Measurements from ENCODE around the gene YRDC.
A peak's percentile ranks its signal among the peaks of the same experiment; 100 is the strongest.
"Not testable (repeated sequence)": the region's sequence is repeated elsewhere in the genome, so short reads cannot be mapped to it uniquely, and the experiment has no call there.

Gene YRDC

GRCh38 chr1:37821481-37821880 is 13.5 kb upstream of the YRDC start:
- no peak for DNase-seq (ENCODE audit: low spot score)

GRCh38 chr1:37817481-37817880 is 9.5 kb upstream of the YRDC start:
- DNase-seq (ENCODE audit: low spot score), result no peak

GRCh38 chr1:37814252-37814651 is 6.2 kb upstream of the YRDC start:
- DNase-seq (ENCODE audit: low spot score), result no peak

- DNase-seq (ENCODE audit: low spot score), result no peak
Observed at GRCh38 chr1:37813529-37814145, 5.6 kb upstream of the YRDC start.

- peak; percentile 89 for DNase-seq (ENCODE audit: low spot score)
Observed at GRCh38 chr1:37811027-37811655, 3.1 kb upstream of the YRDC start.

- no peak for DNase-seq (ENCODE audit: low spot score)
Observed at GRCh38 chr1:37809942-37810341, 1.9 kb upstream of the YRDC start.

GRCh38 chr1:37808369-37809319 is 636 bp upstream of the YRDC start:
- DNase-seq (ENCODE audit: low spot score), result peak; percentile 51

GRCh38 chr1:37807220-37807554 is 821 bp downstream of the YRDC start:
- DNase-seq (ENCODE audit: low spot score), result no peak

GRCh38 chr1:37802439-37802838 is 5.6 kb downstream of the YRDC start:
- DNase-seq (ENCODE audit: low spot score), result no peak

- DNase-seq (ENCODE audit: low spot score), result no peak
Observed at GRCh38 chr1:37797750-37798345, 10.2 kb downstream of the YRDC start.

- no peak for DNase-seq (ENCODE audit: low spot score)
Observed at GRCh38 chr1:37795340-37796125, 12.5 kb downstream of the YRDC start.

GRCh38 chr1:37794372-37795339 is 13.4 kb downstream of the YRDC start:
- DNase-seq (ENCODE audit: low spot score), result no peak

- DNase-seq (ENCODE audit: low spot score), result peak; percentile 43
Observed at GRCh38 chr1:37793773-37794371, 14.1 kb downstream of the YRDC start, which contains the start of gene MANEAL. MANEAL (plus strand) TSS chr1:37793847; CDS start chr1:37794183, 336 bp downstream.

- no peak for DNase-seq (ENCODE audit: low spot score)
Observed at GRCh38 chr1:37792943-37793686, 14.9 kb downstream of the YRDC start.

- DNase-seq (ENCODE audit: low spot score), result no peak
Observed at GRCh38 chr1:37782491-37782890, 25.5 kb downstream of the YRDC start.

- DNase-seq (ENCODE audit: low spot score), result no peak
Observed at GRCh38 chr1:37778654-37779053, 29.4 kb downstream of the YRDC start.

- no peak for DNase-seq (ENCODE audit: low spot score)
Observed at GRCh38 chr1:37776946-37777516, 31.0 kb downstream of the YRDC start.

- not testable (repeated sequence) for DNase-seq (ENCODE audit: low spot score)
Observed at GRCh38 chr1:37771440-37771839, 36.6 kb downstream of the YRDC start.

GRCh38 chr1:37767488-37767887 is 40.5 kb downstream of the YRDC start:
- DNase-seq (ENCODE audit: low spot score), result no peak
